Measurements from ENCODE around the gene AP1S1. TPM values are rescaled to one million over a fixed set of nuclear protein-coding genes. Genes with fewer than 3 reads are reported as not detected.
A peak's percentile ranks its signal among the peaks of the same experiment; 100 is the strongest.
"Not testable (repeated sequence)": the region's sequence is repeated elsewhere in the genome, so short reads cannot be mapped to it uniquely, and the experiment has no call there.

AP1S1 gene
- total and polyA plus RNA-seq, 3 experiments from 2014 or later: 4.4 to 43.6 (median 42.6) TPM

GRCh38 chr7:101203740-101204738, 49.8 kb downstream of the AP1S1 start:
- CTCF ChIA-PET: interaction anchor here (1.6 to 6.4 kb wide), 2 partner anchors 11 to 60 kb away, joined by 5 to 31 read pairs; no protein-coding TSS in a partner anchor
- Mint-ChIP-seq H3K27ac (peak overlapping the region in 2 of 8 donors; percentile 63 to 64), H3K4me1 (peaks cover 8 to 14% (median 9%) of the 10 kb centered on the region in 3 donors), H3K4me3 (peak overlapping the region in 6 of 7 donors; percentile 27 to 74 (median 60)), H3K27me3 (peaks cover 23 to 29% of the 10 kb centered on the region in 2 donors), H3K36me3 (peaks cover 3 to 18% (median 6%) of the 10 kb centered on the region in 3 donors)
- H3K27ac ChIP-seq (ENCODE audit: low read depth, low read length); H3K4me1 ChIP-seq (ENCODE audit: insufficient read depth, low read length); H3K9me3 ChIP-seq (ENCODE audit: low read length); H3K27me3 ChIP-seq (ENCODE audit: insufficient read depth, low read length, poor library complexity, severe bottlenecking); DNase-seq; H3K36me3 ChIP-seq (ENCODE audit: insufficient read depth, low read length); H3K4me3 ChIP-seq (ENCODE audit: low read length); H3K9me3 Mint-ChIP-seq; POLR2A ChIA-PET: not testable (repeated sequence)

DNA sequence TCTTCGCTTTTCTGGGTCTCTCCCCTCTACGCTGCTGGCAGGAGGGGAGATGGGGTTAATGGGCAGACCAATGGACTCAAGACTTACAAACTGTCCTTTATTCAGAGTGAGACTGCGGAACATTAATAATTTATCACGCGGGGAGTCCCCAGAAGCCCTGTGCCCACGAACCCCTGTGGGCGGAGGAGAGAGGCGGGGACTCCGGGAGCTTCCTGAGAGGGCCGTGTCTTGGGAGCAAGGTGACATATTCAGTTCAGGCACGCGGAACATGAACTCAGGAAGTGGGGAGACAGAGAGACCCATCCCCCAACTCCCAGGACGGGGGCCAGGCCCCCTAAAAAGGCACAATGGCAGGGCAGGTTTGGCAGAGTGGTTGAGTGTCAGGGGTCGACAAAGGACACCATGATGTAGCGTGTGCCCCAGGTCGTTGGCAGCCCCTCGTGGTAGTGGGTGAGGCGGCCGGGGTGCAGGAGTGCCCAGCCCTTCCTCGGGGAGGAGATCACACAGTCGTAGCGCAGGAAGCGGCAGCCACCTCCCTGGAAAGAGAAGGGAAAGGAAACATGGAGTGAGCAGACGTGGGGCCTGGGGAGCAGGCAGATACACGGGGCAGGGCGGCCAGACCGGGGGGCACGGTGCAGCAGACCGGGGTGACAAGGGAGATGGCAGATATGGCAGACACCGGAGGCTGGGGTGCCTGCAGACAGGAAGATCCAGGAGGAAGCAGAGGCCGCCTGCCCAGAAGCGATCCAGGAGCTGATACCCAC, 51.8 kb downstream of the AP1S1 start:
- Histone ChIP-seq H3K36me3 (ENCODE audit: insufficient read depth, low read length) (no peaks in the 10 kb centered on the region), H3K4me1 (ENCODE audit: insufficient read depth, low read length) (peaks cover 5% of the 10 kb centered on the region), H3K9me3 (ENCODE audit: low read length) (no peaks in the 10 kb centered on the region), H3K27ac (ENCODE audit: low read depth, low read length) (no peak overlapping the region), H3K4me3 (ENCODE audit: low read length) (no peak overlapping the region), H3K27me3 (ENCODE audit: insufficient read depth, low read length, poor library complexity, severe bottlenecking) (no peaks in the 10 kb centered on the region)
- Mint-ChIP-seq H3K36me3 (peaks cover 6 to 31% (median 6%) of the 10 kb centered on the region in 3 donors), H3K4me1 (peaks cover 6 to 10% (median 8%) of the 10 kb centered on the region in 3 donors), H3K9me3 (no peaks in the 10 kb centered on the region), H3K27ac (no peak overlapping the region), H3K4me3 (no peak overlapping the region), H3K27me3 (peaks cover 15 to 18% of the 10 kb centered on the region in 2 donors)
- no peak for DNase-seq
- POLR2A ChIA-PET: no interaction called here
- CTCF ChIA-PET: interaction anchor here (6.4 kb wide), 1 partner anchor 13 kb away, joined by 31 read pairs; no protein-coding TSS in a partner anchor

DNA sequence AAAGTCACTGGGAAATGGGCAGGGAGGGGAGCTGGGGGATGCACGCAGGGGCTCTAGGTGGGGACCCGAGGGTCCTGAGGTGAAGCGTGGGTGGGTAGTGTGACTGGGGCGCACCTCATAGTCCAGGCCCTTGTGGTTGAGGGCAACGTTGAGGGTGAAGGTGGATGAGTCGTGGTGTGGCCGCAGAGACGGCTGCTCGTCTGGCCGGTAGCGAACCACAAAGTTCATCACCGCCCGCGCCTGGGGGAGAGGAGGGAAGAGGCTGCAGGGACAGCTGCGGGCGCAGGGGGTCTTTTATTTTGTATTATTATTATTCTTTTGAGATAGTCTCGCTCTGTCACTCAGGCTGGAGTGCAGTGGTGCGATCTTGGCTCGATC, 52.4 kb downstream of the AP1S1 start:
- H3K27ac Mint-ChIP-seq: no peak overlapping the region
- H3K9me3 Mint-ChIP-seq: no peaks in the 10 kb centered on the region
- H3K36me3 Mint-ChIP-seq: peaks cover 6 to 36% (median 6%) of the 10 kb centered on the region in 3 donors
- Histone ChIP-seq H3K27me3 (ENCODE audit: insufficient read depth, low read length, poor library complexity, severe bottlenecking) (no peaks in the 10 kb centered on the region), H3K4me1 (ENCODE audit: insufficient read depth, low read length) (peaks cover 5% of the 10 kb centered on the region), H3K9me3 (ENCODE audit: low read length) (no peaks in the 10 kb centered on the region), H3K36me3 (ENCODE audit: insufficient read depth, low read length) (no peaks in the 10 kb centered on the region), H3K4me3 (ENCODE audit: low read length) (no peak overlapping the region), H3K27ac (ENCODE audit: low read depth, low read length) (no peak overlapping the region)
- peaks cover 6 to 9% (median 8%) of the 10 kb centered on the region in 3 donors for H3K4me1 Mint-ChIP-seq
- DNase-seq: no peak
- H3K27me3 Mint-ChIP-seq: peaks cover 13 to 15% of the 10 kb centered on the region in 2 donors
- H3K4me3 Mint-ChIP-seq: no peak overlapping the region
- ChIA-PET CTCF (interaction anchor here (6.4 kb wide), 1 partner anchor 13 kb away, joined by 31 read pairs; no protein-coding TSS in a partner anchor), POLR2A (no interaction called here)

- no peak for DNase-seq
- CTCF ChIA-PET: no interaction called here
- H3K9me3 ChIP-seq (ENCODE audit: low read length): no peaks in the 10 kb centered on the region
- POLR2A ChIA-PET: no interaction called here
- H3K4me1 ChIP-seq (ENCODE audit: insufficient read depth, low read length): peaks cover 5% of the 10 kb centered on the region
- H3K27me3 ChIP-seq (ENCODE audit: insufficient read depth, low read length, poor library complexity, severe bottlenecking): no peaks in the 10 kb centered on the region
- H3K27ac ChIP-seq (ENCODE audit: low read depth, low read length): no peak overlapping the region
- peaks cover 12 to 13% of the 10 kb centered on the region in 2 donors for H3K27me3 Mint-ChIP-seq
- no peaks in the 10 kb centered on the region for H3K36me3 ChIP-seq (ENCODE audit: insufficient read depth, low read length)
- no peak overlapping the region for H3K4me3 ChIP-seq (ENCODE audit: low read length)
- no peak overlapping the region for H3K27ac Mint-ChIP-seq
- peaks cover 6 to 9% (median 8%) of the 10 kb centered on the region in 3 donors for H3K4me1 Mint-ChIP-seq
- no peaks in the 10 kb centered on the region for H3K9me3 Mint-ChIP-seq
- peaks cover 6 to 40% (median 6%) of the 10 kb centered on the region in 3 donors for H3K36me3 Mint-ChIP-seq
- no peak overlapping the region for H3K4me3 Mint-ChIP-seq
Measured at GRCh38 chr7:101207459-101207858, 53.2 kb downstream of the AP1S1 start.

- POLR2A ChIA-PET: no interaction called here
- H3K27ac ChIP-seq (ENCODE audit: low read depth, low read length): no peak overlapping the region
- DNase-seq: no peak
- H3K4me3 ChIP-seq (ENCODE audit: low read length): no peak overlapping the region
- peaks cover 4% of the 10 kb centered on the region in 2 donors for H3K27me3 Mint-ChIP-seq
- peaks cover 6 to 46% (median 6%) of the 10 kb centered on the region in 3 donors for H3K36me3 Mint-ChIP-seq
- no peaks in the 10 kb centered on the region for H3K9me3 ChIP-seq (ENCODE audit: low read length)
- CTCF ChIA-PET: no interaction called here
- no peaks in the 10 kb centered on the region for H3K9me3 Mint-ChIP-seq
- no peaks in the 10 kb centered on the region for H3K36me3 ChIP-seq (ENCODE audit: insufficient read depth, low read length)
- no peaks in the 10 kb centered on the region for H3K4me1 ChIP-seq (ENCODE audit: insufficient read depth, low read length)
- H3K4me3 Mint-ChIP-seq: no peak overlapping the region
- H3K4me1 Mint-ChIP-seq: peaks cover 2 to 6% (median 5%) of the 10 kb centered on the region in 3 donors
- H3K27me3 ChIP-seq (ENCODE audit: insufficient read depth, low read length, poor library complexity, severe bottlenecking): no peaks in the 10 kb centered on the region
- peak overlapping the region in 2 of 8 donors; percentile 23 to 26 for H3K27ac Mint-ChIP-seq
Measured at GRCh38 chr7:101208794-101209193, 54.5 kb downstream of the AP1S1 start.

DNA sequence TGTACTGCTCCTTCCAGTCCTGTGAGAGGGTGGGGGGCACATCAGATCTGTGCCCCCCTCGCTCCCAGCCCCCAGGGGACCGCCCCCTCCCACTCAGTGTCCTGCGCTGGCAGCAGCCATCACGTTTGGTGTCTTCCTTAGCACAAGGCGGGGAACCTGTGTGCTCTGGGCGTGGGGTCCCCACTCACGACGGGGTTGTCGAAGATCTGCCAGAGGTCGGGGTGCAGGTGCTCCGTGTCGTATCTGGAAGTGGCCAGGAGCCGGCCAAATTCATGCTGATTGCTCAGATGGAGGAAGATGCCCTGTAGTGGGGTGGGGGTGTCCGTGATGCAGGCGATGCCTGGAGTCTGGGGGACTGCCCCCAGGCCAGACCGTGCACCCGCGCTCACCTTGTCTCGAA, 55.9 kb downstream of the AP1S1 start:
- no peaks in the 10 kb centered on the region for H3K36me3 ChIP-seq (ENCODE audit: insufficient read depth, low read length)
- no peak overlapping the region for H3K27ac ChIP-seq (ENCODE audit: low read depth, low read length)
- peaks cover 0 to 3% (median 0%) of the 10 kb centered on the region in 3 donors for H3K4me1 Mint-ChIP-seq
- H3K9me3 ChIP-seq (ENCODE audit: low read length): no peaks in the 10 kb centered on the region
- ChIA-PET POLR2A (interaction anchor here (0.6 kb wide), 2 partner anchors 15 to 1739 kb away, joined by 3 read pairs; no protein-coding TSS in a partner anchor), CTCF (no interaction called here)
- H3K27me3 Mint-ChIP-seq: no peaks in the 10 kb centered on the region
- no peaks in the 10 kb centered on the region for H3K27me3 ChIP-seq (ENCODE audit: insufficient read depth, low read length, poor library complexity, severe bottlenecking)
- DNase-seq: no peak
- no peak overlapping the region for H3K4me3 ChIP-seq (ENCODE audit: low read length)
- no peaks in the 10 kb centered on the region for H3K9me3 Mint-ChIP-seq
- H3K27ac Mint-ChIP-seq: peak overlapping the region in 1 of 8 donors; percentile 38
- no peaks in the 10 kb centered on the region for H3K4me1 ChIP-seq (ENCODE audit: insufficient read depth, low read length)
- peaks cover 6 to 54% (median 6%) of the 10 kb centered on the region in 3 donors for H3K36me3 Mint-ChIP-seq
- H3K4me3 Mint-ChIP-seq: no peak overlapping the region
